HG02610 (cell line): ENCODE measurements around the gene CDC42EP5.
A peak's percentile ranks its signal among the peaks of the same experiment; 100 is the strongest.
"Not testable (repeated sequence)": the region's sequence is repeated elsewhere in the genome, so short reads cannot be mapped to it uniquely, and the experiment has no call there.

ENCODE experiments used
- ATAC-seq: cut with Tn5 transposase; IDR thresholded peaks from one replicate; pipeline ENCODE4 v1.9.1; 2021; ENCODE audit warnings: mild to moderate bottlenecking, moderate library complexity; ENCODE audit not compliant: unreplicated experiment

Gene CDC42EP5

GRCh38 chr19:54473071-54473891 is at the start of gene CDC42EP5:
TSS of gene CDC42EP5 (minus strand) at chr19:54473296. CDS start at chr19:54465547, 7,749 bp downstream.
- no peak for ATAC-seq

GRCh38 chr19:54521860-54522513 is 48.9 kb upstream of the CDC42EP5 start:
- no peak for ATAC-seq

- ATAC-seq = no peak
These were observed 48.1 kb upstream of the CDC42EP5 start for GRCh38 chr19:54521022-54521859.

- peak; percentile 67 for ATAC-seq
These were observed 45.7 kb upstream of the CDC42EP5 start for GRCh38 chr19:54518844-54519243.

GRCh38 chr19:54517483-54517882 is 44.4 kb upstream of the CDC42EP5 start:
- no peak for ATAC-seq

- ATAC-seq = no peak
These were observed 42.1 kb upstream of the CDC42EP5 start for GRCh38 chr19:54515156-54515555.

- not testable (repeated sequence) for ATAC-seq
These were observed 36.3 kb upstream of the CDC42EP5 start for GRCh38 chr19:54509200-54509940.

- not testable (repeated sequence) for ATAC-seq
These were observed 35.4 kb upstream of the CDC42EP5 start for GRCh38 chr19:54508487-54508886.

GRCh38 chr19:54507824-54508223 is 34.7 kb upstream of the CDC42EP5 start:
- ATAC-seq = no peak

GRCh38 chr19:54507038-54507717 is 34.1 kb upstream of the CDC42EP5 start:
- not testable (repeated sequence) for ATAC-seq

GRCh38 chr19:54506079-54506478 is 33.0 kb upstream of the CDC42EP5 start:
- ATAC-seq = no peak

GRCh38 chr19:54505542-54505941 is 32.4 kb upstream of the CDC42EP5 start:
- not testable (repeated sequence) for ATAC-seq

- no peak for ATAC-seq
These were observed 29.5 kb upstream of the CDC42EP5 start, which contains the start of gene LAIR2 for GRCh38 chr19:54502518-54503048. TSS of gene LAIR2 (plus strand) at chr19:54502831. CDS start at chr19:54502919, 88 bp downstream.

- not testable (repeated sequence) for ATAC-seq
These were observed 25.3 kb upstream of the CDC42EP5 start for GRCh38 chr19:54498451-54498772.

- ATAC-seq = not testable (repeated sequence)
These were observed 24.8 kb upstream of the CDC42EP5 start for GRCh38 chr19:54497747-54498450.

- not testable (repeated sequence) for ATAC-seq
These were observed 22.2 kb upstream of the CDC42EP5 start for GRCh38 chr19:54495284-54495683.

GRCh38 chr19:54493967-54494585 is 21.0 kb upstream of the CDC42EP5 start:
- no peak for ATAC-seq

GRCh38 chr19:54493056-54493455 is 20.0 kb upstream of the CDC42EP5 start:
- not testable (repeated sequence) for ATAC-seq

- ATAC-seq = no peak
These were observed 19.5 kb upstream of the CDC42EP5 start for GRCh38 chr19:54492568-54492967.
